T-helper 22 cell (primary cell): ENCODE measurements around the gene ROPN1.

Source experiments
- DNase-seq: peaks from one replicate; pipeline ENCODE4 v3.0.0-alpha.2; 2020; ENCODE audit warnings: low read depth

Gene ROPN1

DNA sequence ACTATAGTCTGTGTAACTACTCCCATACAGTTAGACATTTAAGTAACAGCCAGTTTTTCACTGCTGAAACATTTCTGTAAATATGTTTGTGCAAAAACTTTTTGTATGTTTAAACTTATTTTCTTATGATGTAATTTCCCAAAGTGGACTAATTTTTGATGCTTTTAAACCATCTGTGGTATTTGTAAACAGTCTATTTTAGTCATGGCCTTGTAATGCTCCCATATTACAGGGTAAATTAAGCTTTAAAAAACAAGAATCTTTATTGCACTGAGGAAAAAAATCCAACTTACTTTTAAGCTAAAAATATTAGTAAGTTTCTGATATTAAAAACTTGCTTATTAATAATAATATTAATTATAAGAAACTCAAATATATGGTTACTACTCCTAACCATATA, 44.4 kb downstream of the ROPN1 start:
- no peak for DNase-seq

DNA sequence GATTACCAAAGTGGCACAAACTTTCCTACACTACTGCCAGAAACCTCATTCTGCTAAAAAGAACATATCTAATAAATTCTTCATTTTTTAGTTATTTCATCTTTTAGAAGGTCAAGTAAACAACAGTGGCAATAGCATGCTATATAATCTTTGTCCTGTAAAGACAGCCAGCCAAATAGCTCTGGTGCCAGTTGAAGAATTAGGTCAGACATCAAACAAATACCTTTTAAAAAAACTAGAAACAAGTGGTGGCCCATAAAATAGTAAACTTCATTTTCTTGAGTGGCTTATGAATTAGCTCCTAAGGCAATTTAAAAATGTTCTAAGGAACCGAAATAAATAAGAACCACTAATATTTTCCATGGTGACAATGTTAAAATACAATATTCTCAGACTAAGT, 50.4 kb downstream of the ROPN1 start:
- DNase-seq: no peak

DNA sequence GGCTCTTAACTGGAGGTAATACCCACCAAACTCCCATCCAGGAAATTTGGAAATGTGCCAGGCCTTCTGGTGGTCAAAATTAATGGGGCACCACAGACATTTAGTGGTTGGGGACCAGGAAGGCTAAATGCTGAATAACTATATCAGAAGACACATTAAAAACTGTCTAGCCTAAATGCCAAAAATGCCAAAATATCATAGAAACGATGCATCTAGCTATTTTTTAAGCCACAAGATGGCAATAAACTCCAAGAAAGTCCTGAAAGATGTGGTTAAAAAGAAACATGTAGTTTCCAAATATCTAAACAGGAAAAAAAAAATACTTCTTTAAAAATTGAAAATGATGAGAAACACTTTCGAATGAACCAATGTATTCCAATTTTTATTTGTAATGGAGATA, 50.8 kb downstream of the ROPN1 start:
- DNase-seq: no peak

DNA sequence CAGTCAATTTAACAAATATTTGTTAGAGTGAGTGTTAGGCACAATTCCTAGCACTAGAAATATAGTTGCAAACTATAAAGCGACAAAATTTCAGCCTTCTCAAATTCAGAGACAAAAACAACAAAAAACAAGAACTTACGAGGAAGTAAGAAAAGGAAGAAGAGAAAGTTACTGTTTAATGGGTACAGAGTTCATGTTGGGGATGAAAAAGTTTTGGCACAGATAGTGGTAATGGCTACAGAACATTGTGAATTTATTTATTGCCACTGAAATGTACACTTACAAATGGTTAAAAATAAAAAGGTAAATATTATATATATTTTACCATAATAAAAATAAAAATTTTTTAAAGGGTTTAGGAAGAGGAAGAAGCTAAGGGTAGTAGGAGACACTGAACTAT, 52.2 kb downstream of the ROPN1 start:
- no peak for DNase-seq

DNA sequence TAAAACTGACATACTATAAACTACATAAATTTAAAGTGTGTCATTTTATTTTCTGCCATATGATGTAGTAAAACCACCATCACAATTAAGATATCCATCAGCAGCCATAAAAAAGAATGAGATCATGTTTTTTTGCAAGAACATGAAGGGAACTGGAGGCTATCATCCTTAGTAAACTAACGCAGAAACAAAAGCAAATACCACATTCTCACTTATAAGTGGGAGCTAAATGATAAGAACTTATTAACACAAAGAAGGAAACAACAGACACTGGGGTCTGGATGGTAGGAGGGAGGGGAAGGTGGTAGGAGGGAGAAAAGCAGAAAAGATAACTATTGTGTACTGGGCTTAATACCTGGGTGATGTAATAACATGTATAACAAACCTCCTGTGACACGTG, 55.5 kb downstream of the ROPN1 start:
- no peak for DNase-seq

DNA sequence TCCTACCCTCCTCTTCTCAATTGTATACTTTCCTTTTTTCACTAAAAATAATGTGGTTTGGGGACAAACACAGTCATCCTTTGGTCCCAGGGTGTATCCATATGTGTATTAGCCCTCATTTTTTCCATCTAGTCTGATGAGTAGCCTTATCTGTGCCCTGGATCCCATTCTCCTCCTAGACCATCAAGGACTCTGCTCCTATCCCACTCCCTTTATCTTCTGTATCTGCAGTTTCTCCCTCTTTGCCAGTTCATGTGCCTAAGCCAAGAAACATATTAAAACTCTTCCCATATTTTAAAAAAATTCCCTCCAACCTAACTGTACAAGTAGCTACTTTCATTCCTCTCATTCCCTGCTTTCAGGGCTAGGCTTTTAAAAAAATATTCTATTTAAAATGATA, 56.1 kb downstream of the ROPN1 start:
- DNase-seq: no peak

DNA sequence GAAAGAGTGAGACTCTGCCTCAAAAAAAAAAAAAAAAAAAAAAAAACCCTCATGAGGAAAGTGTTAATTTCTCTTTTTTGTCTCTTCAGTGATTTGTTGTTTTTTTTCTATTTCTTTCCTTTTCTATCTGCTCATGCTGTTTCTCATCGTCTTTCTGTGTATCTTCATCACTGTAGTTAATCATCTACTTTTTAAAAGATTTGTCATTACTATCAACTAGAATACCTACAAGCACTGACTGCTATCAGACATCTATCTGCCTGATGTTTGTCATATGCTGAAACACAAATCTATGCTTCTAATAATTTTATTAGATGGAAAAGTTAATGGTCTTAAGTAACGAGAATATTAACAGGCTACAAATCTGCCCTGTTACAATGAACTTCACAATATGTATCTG, 57.7 kb downstream of the ROPN1 start:
- DNase-seq: no peak

DNA sequence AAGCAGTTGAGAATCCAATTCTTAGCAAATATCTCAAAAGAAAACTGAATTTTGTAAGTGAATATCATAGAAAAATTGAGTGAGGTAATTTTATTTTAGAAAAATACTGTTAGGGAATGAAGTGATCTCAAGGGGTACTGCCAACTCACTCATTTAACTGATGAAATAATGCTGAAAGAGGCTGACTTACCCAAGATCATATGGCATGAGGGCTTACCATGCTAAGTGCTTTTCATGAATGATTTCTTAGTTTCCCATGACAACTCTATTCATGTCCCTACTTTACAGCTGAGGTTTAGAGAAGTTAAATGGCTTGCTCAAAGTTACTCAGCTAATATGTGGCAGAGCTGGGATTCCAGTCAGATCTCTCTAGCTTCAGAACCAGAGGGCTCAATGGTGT, 61.5 kb downstream of the ROPN1 start:
- DNase-seq: no peak

DNA sequence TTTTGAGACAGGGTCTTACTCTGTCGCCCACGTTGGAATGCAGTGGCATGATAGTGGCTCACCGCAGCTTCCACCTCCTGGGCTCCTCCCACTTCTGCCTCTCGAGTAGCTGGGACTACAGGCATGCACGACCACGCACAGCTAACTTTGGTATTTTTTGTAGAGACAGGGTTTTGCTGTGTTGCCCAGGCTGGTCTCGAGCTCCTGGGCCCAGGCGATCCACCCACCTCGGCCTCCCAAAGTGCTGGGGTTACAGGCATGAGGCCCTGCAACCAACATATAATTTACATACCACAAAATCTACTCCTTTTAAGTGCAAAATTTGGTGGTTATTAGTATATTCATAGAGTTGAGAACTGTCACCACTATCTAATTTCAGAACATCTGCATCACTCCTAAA, 62.6 kb downstream of the ROPN1 start:
- no peak for DNase-seq

DNA sequence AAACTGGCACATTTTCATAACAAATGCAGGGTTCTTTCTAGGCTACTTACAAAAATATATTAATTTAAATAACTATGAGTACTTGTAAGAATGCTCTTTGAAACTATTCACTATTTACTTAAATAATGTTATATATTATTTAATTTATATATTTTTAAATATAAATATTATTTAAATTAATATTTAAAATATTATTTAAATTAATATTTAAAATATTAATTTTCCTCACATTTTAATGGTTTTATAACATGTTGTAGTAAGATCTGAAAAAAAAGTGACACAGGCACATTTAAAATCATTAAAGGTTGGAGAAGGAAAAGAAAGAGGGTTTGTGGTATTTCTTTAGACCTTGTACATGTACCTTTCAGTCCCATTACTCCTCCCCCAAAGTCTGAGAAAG, 65.5 kb downstream of the ROPN1 start:
- DNase-seq: no peak

DNA sequence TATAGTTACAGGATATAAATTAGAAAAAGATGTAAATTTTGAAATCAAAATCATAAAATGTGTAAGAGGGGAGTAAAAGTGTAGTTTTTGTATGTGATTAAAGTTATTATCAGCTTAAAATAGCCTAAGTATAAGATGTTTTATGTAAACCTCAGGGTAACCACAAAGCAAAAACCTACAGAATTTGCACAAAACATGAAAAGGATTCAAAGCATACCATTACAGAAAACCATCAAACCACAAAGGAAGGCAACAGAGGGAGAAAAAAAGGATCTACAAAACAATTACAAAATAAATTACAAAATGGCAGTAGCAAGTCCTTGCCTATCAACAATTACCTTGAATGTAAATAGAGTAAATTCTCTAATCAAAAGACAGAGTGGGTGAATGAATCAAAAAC, 71.1 kb downstream of the ROPN1 start:
- no peak for DNase-seq

DNA sequence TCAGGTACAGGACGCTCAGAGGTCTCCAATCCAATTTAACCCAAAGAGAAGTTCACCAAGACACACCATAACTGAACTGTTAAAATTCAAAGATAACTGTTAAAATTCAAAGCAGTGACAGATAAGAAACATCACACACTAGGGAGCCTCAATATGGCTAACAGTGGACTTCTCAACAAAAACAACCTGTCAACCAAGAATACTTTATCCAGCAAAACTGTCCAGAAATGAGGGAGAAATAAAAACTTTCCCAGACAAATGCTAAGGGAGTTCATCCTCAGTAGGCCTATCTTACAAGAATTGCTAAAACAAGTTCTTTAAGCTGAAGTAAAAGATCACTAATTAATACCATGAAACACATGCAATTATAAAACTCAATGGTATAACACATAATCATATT, 71.5 kb downstream of the ROPN1 start:
- no peak for DNase-seq

DNA sequence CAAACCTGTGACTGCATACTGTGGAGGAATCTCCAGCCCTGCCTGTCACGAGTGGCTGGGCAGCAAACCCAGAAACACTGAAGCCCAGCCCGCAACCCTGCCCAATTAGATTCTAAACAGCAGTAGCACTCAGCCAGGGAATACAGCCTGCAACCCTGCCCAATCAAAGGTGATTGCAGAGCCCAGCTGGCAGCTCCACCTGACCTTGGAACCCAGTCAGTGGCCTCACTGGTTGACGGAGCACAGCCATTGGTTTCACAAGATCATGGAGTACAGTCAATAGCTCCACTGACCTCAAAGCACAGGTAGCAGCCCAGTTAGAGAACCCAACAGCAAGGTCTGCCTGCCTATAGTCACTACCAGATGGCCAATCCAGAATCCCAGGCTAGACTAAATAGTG, 72.6 kb downstream of the ROPN1 start:
- DNase-seq: no peak
